ENCODE measurements around the gene CCDC121. TPM values are rescaled to one million over a fixed set of nuclear protein-coding genes. Genes with fewer than 3 reads are reported as not detected.
"Not testable (repeated sequence)": the region's sequence is repeated elsewhere in the genome, so short reads cannot be mapped to it uniquely, and the experiment has no call there.

CCDC121 gene
- total RNA-seq, 1 donor, result 3.6 TPM

DNA sequence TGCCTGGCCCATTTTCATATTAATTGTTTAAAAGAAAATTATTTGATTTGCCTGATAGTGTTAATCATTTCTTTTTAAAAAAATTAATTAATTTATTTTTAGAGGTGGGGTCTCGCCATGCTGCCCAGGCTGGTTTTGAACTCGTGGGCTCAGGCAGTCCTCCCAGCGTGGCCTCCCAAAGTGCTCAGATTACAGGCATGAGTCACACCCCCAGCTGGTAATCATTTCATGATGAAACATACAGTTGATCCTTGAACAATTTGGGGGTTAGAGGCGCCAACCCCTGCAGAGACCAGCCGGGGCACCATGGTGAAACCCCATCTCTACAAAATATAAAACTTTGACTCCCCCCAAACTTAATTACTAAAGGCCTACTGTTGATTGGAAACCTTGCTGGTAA, 8.0 kb upstream of the CCDC121 start:
- DNase-seq (ENCODE audit: low read depth), result no peak
- TF ChIP-seq, protein P1, sequence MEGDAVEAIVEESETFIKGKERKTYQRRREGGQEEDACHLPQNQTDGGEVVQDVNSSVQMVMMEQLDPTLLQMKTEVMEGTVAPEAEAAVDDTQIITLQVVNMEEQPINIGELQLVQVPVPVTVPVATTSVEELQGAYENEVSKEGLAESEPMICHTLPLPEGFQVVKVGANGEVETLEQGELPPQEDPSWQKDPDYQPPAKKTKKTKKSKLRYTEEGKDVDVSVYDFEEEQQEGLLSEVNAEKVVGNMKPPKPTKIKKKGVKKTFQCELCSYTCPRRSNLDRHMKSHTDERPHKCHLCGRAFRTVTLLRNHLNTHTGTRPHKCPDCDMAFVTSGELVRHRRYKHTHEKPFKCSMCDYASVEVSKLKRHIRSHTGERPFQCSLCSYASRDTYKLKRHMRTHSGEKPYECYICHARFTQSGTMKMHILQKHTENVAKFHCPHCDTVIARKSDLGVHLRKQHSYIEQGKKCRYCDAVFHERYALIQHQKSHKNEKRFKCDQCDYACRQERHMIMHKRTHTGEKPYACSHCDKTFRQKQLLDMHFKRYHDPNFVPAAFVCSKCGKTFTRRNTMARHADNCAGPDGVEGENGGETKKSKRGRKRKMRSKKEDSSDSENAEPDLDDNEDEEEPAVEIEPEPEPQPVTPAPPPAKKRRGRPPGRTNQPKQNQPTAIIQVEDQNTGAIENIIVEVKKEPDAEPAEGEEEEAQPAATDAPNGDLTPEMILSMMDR (IDR thresholded peaks at IDR 0.05; ENCODE audit: insufficient read depth, low read length), result no peak

DNA sequence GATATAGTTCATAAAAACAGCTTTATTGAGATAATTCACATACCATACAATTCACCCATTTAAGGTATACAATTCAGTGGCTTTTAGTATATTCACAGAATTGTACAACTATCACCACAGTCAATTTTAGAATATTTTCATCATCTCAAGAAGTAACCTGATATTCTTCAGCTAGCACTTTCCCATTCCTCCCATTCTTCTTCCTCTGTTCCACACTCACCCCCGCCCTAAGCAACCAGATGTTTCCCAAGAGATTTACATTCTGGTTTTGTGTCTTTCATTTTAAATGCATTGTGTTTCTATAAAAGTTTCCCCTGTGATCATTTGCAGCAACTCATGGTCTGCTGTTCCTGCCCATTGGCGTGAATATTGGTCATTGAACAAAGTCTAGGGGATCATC, 5.5 kb upstream of the CCDC121 start:
- H3K4me3 ChIP-seq (ENCODE audit: low read depth, low read length), result no peak overlapping the region
- TF ChIP-seq, protein P1 (IDR thresholded peaks at IDR 0.05; ENCODE audit: insufficient read depth, low read length), result no peak
- DNase-seq (ENCODE audit: low read depth), result no peak

More for the DNA sequence above, 8.0 kb upstream of the CCDC121 start:
- H3K4me3 ChIP-seq (ENCODE audit: low read depth, low read length), result no peak overlapping the region

DNA sequence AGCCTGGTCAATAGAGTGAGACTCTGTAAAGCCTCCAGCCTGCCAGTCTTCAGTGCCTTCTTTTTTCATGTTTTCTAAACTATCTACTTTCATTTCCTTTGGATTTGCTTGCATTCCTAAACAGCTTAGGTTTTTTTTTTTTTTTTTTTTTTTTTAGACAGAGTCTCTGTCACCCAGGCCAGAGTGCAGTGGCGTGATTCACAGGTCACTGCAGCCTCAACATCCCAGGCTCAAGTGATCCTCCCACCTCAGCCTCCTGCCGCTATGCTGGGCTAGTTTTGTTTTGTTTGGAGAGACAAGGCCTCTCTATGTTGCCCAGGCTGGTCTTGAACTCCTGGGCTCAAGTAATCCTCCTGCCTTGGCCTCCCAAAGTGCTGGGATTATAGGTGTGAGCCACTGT, 1.4 kb upstream of the CCDC121 start:
- DNase-seq (ENCODE audit: low read depth); H3K4me3 ChIP-seq (ENCODE audit: low read depth, low read length): not testable (repeated sequence)

DNA sequence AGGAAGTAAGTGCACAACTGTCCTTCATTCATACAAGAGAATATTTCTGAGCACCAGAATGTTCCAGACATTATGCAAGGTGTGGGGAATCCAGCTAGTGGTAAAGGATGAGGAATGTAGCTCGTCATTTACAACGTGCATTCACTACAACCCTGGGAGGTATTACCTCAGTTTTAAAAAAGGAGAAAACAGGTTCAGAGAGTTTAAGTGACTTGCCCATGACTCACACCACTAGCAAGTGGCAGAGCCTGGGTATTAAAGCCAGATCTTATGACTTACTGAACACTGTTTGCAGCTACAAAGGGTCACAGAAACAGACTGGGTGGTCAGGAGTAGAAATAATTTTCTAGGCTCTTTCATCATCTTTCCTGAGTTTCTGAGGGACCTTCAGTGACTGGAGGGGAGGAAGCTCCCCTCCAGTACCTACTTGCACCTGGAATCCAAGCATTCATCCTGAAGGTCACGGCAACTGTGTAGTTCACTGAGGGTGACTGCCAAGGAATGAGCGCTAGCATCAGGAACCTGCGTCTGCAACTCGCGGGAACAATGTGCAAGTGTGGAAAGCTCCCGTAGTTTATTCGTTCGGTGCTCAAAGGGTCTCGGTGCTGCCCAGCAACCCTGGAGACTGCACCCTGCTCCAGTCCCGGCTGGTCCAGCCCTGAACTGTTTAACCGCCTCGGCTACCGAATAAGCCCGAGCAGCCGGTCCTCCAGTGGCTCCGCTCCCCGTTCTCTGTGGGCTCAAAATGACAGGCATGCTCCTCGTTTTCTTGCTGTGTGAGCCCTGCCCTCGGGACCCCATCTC, 647 bp downstream of the CCDC121 start:
- peak; percentile 83 for DNase-seq (ENCODE audit: low read depth)
- TF ChIP-seq, protein P1 (IDR thresholded peaks at IDR 0.05; ENCODE audit: insufficient read depth, low read length), result no peak

DNA sequence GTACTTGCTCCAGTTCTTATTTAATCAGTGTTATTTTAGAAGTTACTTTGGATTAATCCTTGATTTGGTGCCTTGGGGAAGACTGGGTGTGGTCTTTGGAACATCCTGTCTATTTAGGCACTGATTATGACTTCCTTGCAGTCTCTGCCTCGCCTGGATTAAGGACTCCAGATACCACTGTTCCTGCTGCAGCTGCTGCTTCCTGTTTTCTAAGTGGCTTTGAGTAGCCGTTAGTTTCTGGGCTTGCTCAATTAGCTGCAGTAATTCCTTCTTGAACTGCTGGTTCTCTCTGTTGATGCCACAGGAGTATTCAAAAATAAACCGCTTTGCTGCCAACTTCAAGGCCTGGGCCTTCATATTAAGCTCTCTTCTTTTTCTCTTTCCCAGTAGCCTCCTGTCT, 1.9 kb downstream of the CCDC121 start:
- not testable (repeated sequence) for H3K4me3 ChIP-seq (ENCODE audit: low read depth, low read length); DNase-seq (ENCODE audit: low read depth)

More for the DNA sequence above, 647 bp downstream of the CCDC121 start:
- H3K4me3 ChIP-seq (ENCODE audit: low read depth, low read length), result peak overlapping the region; percentile 96

DNA sequence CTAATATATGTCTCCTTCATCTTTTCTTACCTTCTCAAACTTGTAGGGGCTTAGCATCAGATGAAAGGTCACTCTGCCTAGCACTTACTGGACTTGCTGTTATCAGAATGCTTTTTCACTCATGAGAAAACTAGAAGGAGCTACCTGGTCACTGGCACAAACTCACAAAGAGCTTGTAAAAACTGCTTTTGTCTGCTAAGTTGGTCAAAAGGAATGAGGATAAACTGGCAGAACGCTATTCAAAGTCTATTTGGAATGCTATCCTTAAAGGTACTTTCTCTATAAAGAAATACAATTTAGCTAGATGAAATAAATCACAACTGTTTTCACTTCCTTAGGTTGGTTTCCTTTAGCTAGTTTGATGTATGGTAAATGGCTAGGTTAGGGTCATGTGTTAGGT, 2.5 kb downstream of the CCDC121 start:
- not testable (repeated sequence) for DNase-seq (ENCODE audit: low read depth); H3K4me3 ChIP-seq (ENCODE audit: low read depth, low read length)

DNA sequence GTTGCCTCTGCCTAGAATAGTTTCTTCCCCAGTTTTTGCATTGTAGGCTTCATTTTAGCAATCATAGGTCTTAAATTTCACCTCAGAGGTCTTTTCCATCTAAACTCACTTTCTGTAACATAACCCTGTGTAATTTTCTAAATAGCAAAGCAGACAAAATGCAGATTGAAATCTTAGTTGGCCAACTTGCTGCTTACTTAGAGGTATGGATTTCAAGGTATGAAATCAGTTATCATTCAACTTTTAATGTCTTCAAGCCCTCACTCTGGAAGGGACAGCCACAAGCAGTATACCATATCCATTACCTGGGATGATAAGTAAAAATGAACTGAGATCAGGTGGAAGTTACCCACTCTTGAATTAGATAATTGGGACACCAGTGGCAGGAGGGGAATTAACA, 3.9 kb downstream of the CCDC121 start:
- DNase-seq (ENCODE audit: low read depth), result no peak
- no peak overlapping the region for H3K4me3 ChIP-seq (ENCODE audit: low read depth, low read length)
- TF ChIP-seq, protein P1 (IDR thresholded peaks at IDR 0.05; ENCODE audit: insufficient read depth, low read length), result no peak

DNA sequence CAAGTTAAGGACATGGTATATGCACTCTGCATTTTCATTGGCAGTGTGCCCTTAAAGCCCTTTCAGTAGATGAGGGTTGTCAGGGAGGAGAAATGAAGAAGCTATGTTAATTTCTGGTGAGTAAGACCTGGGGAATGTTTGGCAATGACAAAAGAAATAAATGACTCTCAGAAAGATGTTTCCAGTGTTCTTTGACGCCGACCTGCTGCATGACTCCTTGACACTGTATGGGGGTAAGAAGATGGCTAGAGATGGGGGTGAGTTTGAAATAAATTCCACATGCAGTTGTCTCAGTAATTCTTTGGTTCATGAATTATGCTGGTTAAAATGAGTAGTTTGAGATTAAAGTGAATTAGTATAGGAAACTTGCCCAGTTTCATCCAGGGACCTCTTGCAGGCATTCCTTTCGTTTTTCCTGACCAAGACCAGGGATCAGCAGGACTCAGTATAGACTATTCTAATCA, 5.9 kb downstream of the CCDC121 start:
- DNase-seq (ENCODE audit: low read depth), result peak; percentile 76
- no peak overlapping the region for H3K4me3 ChIP-seq (ENCODE audit: low read depth, low read length)
- TF ChIP-seq, protein P1 (IDR thresholded peaks at IDR 0.05; ENCODE audit: insufficient read depth, low read length), result no peak

Measured in fibroblast of the aortic adventitia (primary cell).